Measurements from ENCODE around the gene TRMT61A.
"Not testable (repeated sequence)": the region's sequence is repeated elsewhere in the genome, so short reads cannot be mapped to it uniquely, and the experiment has no call there.

DNA sequence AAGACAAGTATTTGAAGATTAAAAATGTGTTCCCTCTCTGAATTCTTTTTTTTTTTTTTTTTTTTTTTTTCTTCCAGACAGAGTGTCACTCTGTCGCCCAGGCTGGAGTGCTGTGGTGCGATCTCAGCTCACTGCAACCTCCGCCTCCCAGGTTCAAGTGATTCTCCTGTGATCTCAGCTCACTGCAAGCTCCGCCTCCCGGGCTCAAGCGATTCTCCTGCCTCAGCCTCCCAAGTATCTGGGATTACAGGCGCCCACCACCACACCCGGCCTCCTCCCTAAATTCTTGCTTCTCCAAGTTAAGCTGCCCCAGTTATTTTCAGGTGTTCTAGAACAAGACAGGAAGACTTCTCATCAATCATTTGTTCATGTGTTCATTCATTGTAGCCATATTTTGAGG, 16.8 kb upstream of the TRMT61A start:
- TF ChIP-seq EZH2 (IDR thresholded peaks at IDR 0.05); POLR2AphosphoS5 (IDR thresholded peaks at IDR 0.05; ENCODE audit: borderline replicate concordance, low read depth, low read length): not testable (repeated sequence)

Data from SK-N-MC (cell line).